Vagina (tissue), 2 donors: ENCODE measurements around the gene RAB6A. TPM values are rescaled to one million over a fixed set of nuclear protein-coding genes. Genes with fewer than 3 reads are reported as not detected.

ENCODE experiments used
- DNase-seq, 2 donors: peaks; one replicate each; pipeline ENCODE4 v3.0.0-alpha.2; 2017; ENCODE audit errors: extremely low spot score in 2 of 2
- H3K27ac ChIP-seq: fragments of 200-600 bp; sonication (generic); one replicate; pipeline ENCODE4 v1.5.1; 2019
- H3K27me3 ChIP-seq: fragments of 200-600 bp; sonication (generic); one replicate; pipeline ENCODE4 v1.5.1; 2019
- H3K36me3 ChIP-seq, 2 donors: fragments of 200-600 bp; sonication (generic); one replicate each; pipeline ENCODE4 v1.5.1; 2017 to 2019
- H3K4me1 ChIP-seq: fragments of 200-600 bp; sonication (generic); one replicate; pipeline ENCODE4 v1.5.1; 2019
- H3K4me3 ChIP-seq, 2 donors: fragments of 200-600 bp; sonication (generic); 1 replicate in 1 of 2; 2 replicates in 1 of 2; pipeline ENCODE4 v1.5.1; 2016 to 2019
- H3K9me3 ChIP-seq: fragments of 200-600 bp; sonication (generic); one replicate; pipeline ENCODE4 v1.5.1; 2019
- CTCF ChIP-seq, 3 experiments: fragments of 450-650 bp in 2 of 3; fragments of 200-600 bp in 1 of 3; sonication (generic) in 1 of 3; IDR thresholded peaks; one replicate each; pipeline ENCODE4 v1.5.1; 2017 to 2019; ENCODE audit warnings: antibody characterized with exemption in 3 of 3, mild to moderate bottlenecking in 2 of 3, moderate library complexity in 2 of 3
- POLR2A ChIP-seq, 2 donors: fragments of 450-650 bp; IDR thresholded peaks; one replicate each; pipeline ENCODE4 v1.6.1; 2017; ENCODE audit warnings: antibody characterized with exemption in 2 of 2, mild to moderate bottlenecking in 2 of 2, moderate library complexity in 2 of 2
- POLR2AphosphoS5 ChIP-seq, 2 donors: sonication (generic); formaldehyde crosslinking; IDR thresholded peaks; one replicate each; pipeline ENCODE4 v1.9.0; 2017; ENCODE audit warnings: antibody characterized with exemption in 2 of 2, mild to moderate bottlenecking in 2 of 2, low read depth in 1 of 2; ENCODE audit not compliant: insufficient read depth in 1 of 2
- intact Hi-C: fragments of 100-400 bp; cut with DNase I; formaldehyde crosslinking; loops from one replicate; pipeline ENCODE4 v1.15.1; 2023
- total RNA-seq: library from RNA; depleted of rRNA; stranded (reverse); fragments of >200 nt; gene quantifications from one replicate; pipeline ENCODE4 v1.2.3, GENCODE V29; 2016

Gene RAB6A
- total RNA-seq, 1 donor from 2014 or later: 148 TPM

- H3K4me3 ChIP-seq: no peak overlapping the region
- intact Hi-C loops: loop anchor here (10.0 kb wide), 1 partner anchor 297 kb away; no protein-coding TSS in a partner anchor
- no peak overlapping the region for H3K27ac ChIP-seq
- no peak for TF ChIP-seq CTCF (IDR thresholded peaks at IDR 0.05)
- TF ChIP-seq POLR2AphosphoS5 (IDR thresholded peaks at IDR 0.05; ENCODE audit: insufficient read depth in 1 of 2, low read depth in 1 of 2): no peak
- no peak for TF ChIP-seq POLR2A (IDR thresholded peaks at IDR 0.05)
- H3K4me1 ChIP-seq: peaks cover 9% of the 10 kb centered on the region
- H3K9me3 ChIP-seq: no peaks in the 10 kb centered on the region
- DNase-seq: no peak
- H3K27me3 ChIP-seq: no peaks in the 10 kb centered on the region
- no peaks in the 10 kb centered on the region for H3K36me3 ChIP-seq
Observed at GRCh38 chr11:73652046-73652730, 108.7 kb downstream of the RAB6A start.

- Histone ChIP-seq H3K9me3 (no peaks in the 10 kb centered on the region), H3K27ac (no peak overlapping the region), H3K27me3 (no peaks in the 10 kb centered on the region), H3K36me3 (no peaks in the 10 kb centered on the region), H3K4me3 (no peak overlapping the region), H3K4me1 (peaks cover 11% of the 10 kb centered on the region)
- no peak for DNase-seq
- no peak for TF ChIP-seq CTCF (IDR thresholded peaks at IDR 0.05)
- TF ChIP-seq POLR2A (IDR thresholded peaks at IDR 0.05): no peak
- TF ChIP-seq POLR2AphosphoS5 (IDR thresholded peaks at IDR 0.05; ENCODE audit: insufficient read depth in 1 of 2, low read depth in 1 of 2): no peak
- intact Hi-C loops: loop anchor here (10.0 kb wide), 1 partner anchor 297 kb away; no protein-coding TSS in a partner anchor
Observed at GRCh38 chr11:73651661-73652045, 109.2 kb downstream of the RAB6A start.

- intact Hi-C loops: loop anchor here (10.0 kb wide), 1 partner anchor 296 kb away; no protein-coding TSS in a partner anchor
- TF ChIP-seq CTCF (IDR thresholded peaks at IDR 0.05): no peak
- no peak for TF ChIP-seq POLR2A (IDR thresholded peaks at IDR 0.05)
- TF ChIP-seq POLR2AphosphoS5 (IDR thresholded peaks at IDR 0.05; ENCODE audit: insufficient read depth in 1 of 2, low read depth in 1 of 2): no peak
- H3K27ac ChIP-seq: no peak overlapping the region
Observed at GRCh38 chr11:73651252-73651651, 109.6 kb downstream of the RAB6A start.

GRCh38 chr11:73650400-73650799, 110.5 kb downstream of the RAB6A start:
- intact Hi-C loops: loop anchor here (10.0 kb wide), 1 partner anchor 296 kb away; no protein-coding TSS in a partner anchor
- no peak overlapping the region for H3K27ac ChIP-seq
- peaks cover 11% of the 10 kb centered on the region for H3K4me1 ChIP-seq
- no peaks in the 10 kb centered on the region for H3K27me3 ChIP-seq
- no peak overlapping the region for H3K4me3 ChIP-seq
- H3K9me3 ChIP-seq: no peaks in the 10 kb centered on the region
- H3K36me3 ChIP-seq: no peaks in the 10 kb centered on the region
- no peak for DNase-seq
- no peak for TF ChIP-seq POLR2AphosphoS5 (IDR thresholded peaks at IDR 0.05; ENCODE audit: insufficient read depth in 1 of 2, low read depth in 1 of 2)
- no peak for TF ChIP-seq POLR2A (IDR thresholded peaks at IDR 0.05)
- TF ChIP-seq CTCF (IDR thresholded peaks at IDR 0.05): no peak

More at GRCh38 chr11:73651252-73651651, 109.6 kb downstream of the RAB6A start:
- Histone ChIP-seq H3K4me1 (peaks cover 11% of the 10 kb centered on the region), H3K36me3 (no peaks in the 10 kb centered on the region), H3K9me3 (no peaks in the 10 kb centered on the region), H3K27me3 (no peaks in the 10 kb centered on the region), H3K4me3 (no peak overlapping the region)
- DNase-seq: no peak

- Histone ChIP-seq H3K4me1 (peaks cover 11% of the 10 kb centered on the region), H3K9me3 (no peaks in the 10 kb centered on the region), H3K27ac (no peak overlapping the region), H3K27me3 (no peaks in the 10 kb centered on the region), H3K36me3 (no peaks in the 10 kb centered on the region), H3K4me3 (no peak overlapping the region)
- intact Hi-C loops: no loop called here
- DNase-seq: no peak
- TF ChIP-seq POLR2A (IDR thresholded peaks at IDR 0.05): no peak
Observed at GRCh38 chr11:73649206-73649605, 111.7 kb downstream of the RAB6A start.
